H9 (cell line): Measurements from ENCODE around the gene CHCHD6. TPM values are rescaled to one million over a fixed set of nuclear protein-coding genes. Genes with fewer than 3 reads are reported as not detected.

ENCODE experiments used
- DNase-seq: peaks from one replicate; pipeline ENCODE4 v3.0.0-alpha.2; 2017
- H2AFZ ChIP-seq: one replicate; pipeline ENCODE4 v1.6.1; 2013; ENCODE audit warnings: mild to moderate bottlenecking, low read length, control low read depth, moderate library complexity
- H2AK5ac ChIP-seq: 2 replicates; pipeline ENCODE4 v1.6.1; 2013; ENCODE audit warnings: low read length, control low read depth, mixed read lengths; ENCODE audit not compliant: insufficient read length
- H2BK120ac ChIP-seq: one replicate; pipeline ENCODE4 v1.6.1; 2013; ENCODE audit warnings: low read depth, mild to moderate bottlenecking, low read length, control low read depth, inconsistent platforms; ENCODE audit not compliant: poor library complexity, severe bottlenecking
- H2BK12ac ChIP-seq: 2 replicates; pipeline ENCODE4 v1.6.1; 2013; ENCODE audit warnings: low read length, control low read depth, mixed read lengths, low read depth; ENCODE audit not compliant: insufficient read length
- H2BK15ac ChIP-seq: 2 replicates; pipeline ENCODE4 v1.6.1; 2013; ENCODE audit warnings: low read depth, low read length, control low read depth
- H2BK20ac ChIP-seq: one replicate; pipeline ENCODE4 v1.6.1; 2013; ENCODE audit warnings: low read depth, mild to moderate bottlenecking, low read length, control low read depth, inconsistent platforms; ENCODE audit not compliant: poor library complexity, severe bottlenecking
- H2BK5ac ChIP-seq: 2 replicates; pipeline ENCODE4 v1.6.1; 2013; ENCODE audit warnings: low read length, control low read depth, mixed read lengths; ENCODE audit not compliant: insufficient read length
- H3K14ac ChIP-seq: 2 replicates; pipeline ENCODE4 v1.6.1; 2013; ENCODE audit warnings: low read length, control low read depth; ENCODE audit not compliant: insufficient read depth
- H3K18ac ChIP-seq: 2 replicates; pipeline ENCODE4 v1.6.1; 2013; ENCODE audit warnings: low read depth, mild to moderate bottlenecking, mixed read lengths, low read length, control low read depth; ENCODE audit not compliant: insufficient read length
- H3K23ac ChIP-seq: 2 replicates; pipeline ENCODE4 v1.6.1; 2013; ENCODE audit warnings: low read length, control low read depth, mixed read lengths, low read depth; ENCODE audit not compliant: insufficient read length
- H3K23me2 ChIP-seq: 2 replicates; pipeline ENCODE4 v1.6.1; 2013; ENCODE audit warnings: low read depth, mild to moderate bottlenecking, mixed read lengths, low read length, control low read depth; ENCODE audit not compliant: insufficient read length, poor library complexity, severe bottlenecking
- H3K27ac ChIP-seq: 2 replicates; pipeline ENCODE4 v1.5.1; 2013; ENCODE audit warnings: low read length, control low read depth, mixed read lengths, low read depth; ENCODE audit not compliant: insufficient read length
- H3K27me3 ChIP-seq: 2 replicates; pipeline ENCODE4 v1.6.1; 2013; ENCODE audit warnings: low read length, control low read depth, inconsistent platforms; ENCODE audit not compliant: insufficient read depth
- H3K4ac ChIP-seq: 2 replicates; pipeline ENCODE4 v1.6.1; 2013; ENCODE audit warnings: low read depth, mild to moderate bottlenecking, control low read depth, inconsistent platforms, low read length, moderate library complexity
- H3K4me1 ChIP-seq: 2 replicates; pipeline ENCODE4 v1.6.1; 2013; ENCODE audit warnings: low read length, control low read depth, inconsistent platforms; ENCODE audit not compliant: insufficient read depth
- H3K4me2 ChIP-seq: 2 replicates; pipeline ENCODE4 v1.6.1; 2013; ENCODE audit warnings: low read length, control low read depth, mixed read lengths; ENCODE audit not compliant: insufficient read length, insufficient read depth
- H3K56ac ChIP-seq: 2 replicates; pipeline ENCODE4 v1.6.1; 2013; ENCODE audit warnings: low read depth, mild to moderate bottlenecking, mixed read lengths, low read length, control low read depth; ENCODE audit not compliant: insufficient read length
- H3K79me1 ChIP-seq: 2 replicates; pipeline ENCODE4 v1.6.1; 2013; ENCODE audit warnings: low read depth, mild to moderate bottlenecking, moderate library complexity, low read length, control low read depth, inconsistent platforms; ENCODE audit not compliant: insufficient read depth, poor library complexity, severe bottlenecking
- H3K79me2 ChIP-seq: 2 replicates; pipeline ENCODE4 v1.6.1; 2013; ENCODE audit warnings: low read length, control low read depth, inconsistent platforms; ENCODE audit not compliant: insufficient read depth
- H3K9ac ChIP-seq: 2 replicates; pipeline ENCODE4 v1.6.1; 2013; ENCODE audit warnings: low read length, control low read depth, mixed read lengths; ENCODE audit not compliant: insufficient read length; ENCODE audit errors: extremely low read depth
- H3K9me3 ChIP-seq: one replicate; pipeline ENCODE4 v1.6.1; 2013; ENCODE audit warnings: low read depth, low read length, inconsistent platforms; ENCODE audit not compliant: control insufficient read depth
- H3T11ph ChIP-seq: one replicate; pipeline ENCODE4 v1.6.1; 2013; ENCODE audit warnings: mild to moderate bottlenecking, low read length, control low read depth, inconsistent platforms
- H4K20me1 ChIP-seq: one replicate; pipeline ENCODE4 v1.6.1; 2013; ENCODE audit not compliant: control insufficient read depth, insufficient read length, insufficient read depth
- H4K5ac ChIP-seq: 2 replicates; pipeline ENCODE4 v1.6.1; 2013; ENCODE audit warnings: low read depth, mild to moderate bottlenecking, mixed read lengths, low read length, control low read depth; ENCODE audit not compliant: insufficient read length
- H4K8ac ChIP-seq: replicated peaks from 2 replicates; pipeline ENCODE4 v1.6.1; 2013; ENCODE audit warnings: low read length, control low read depth, mixed read lengths, low read depth; ENCODE audit not compliant: insufficient read length
- H4K91ac ChIP-seq: 2 replicates; pipeline ENCODE4 v1.6.1; 2013; ENCODE audit warnings: low read depth, mild to moderate bottlenecking, moderate library complexity, mixed read lengths, low read length, control low read depth; ENCODE audit not compliant: insufficient read length
- H3K27ac Mint-ChIP-seq, 3 experiments: 2 replicates in 2 of 3; 3 replicates in 1 of 3; pipeline ENCODE4 v1.8.0; 2020 to 2021; ENCODE audit warnings: mixed read lengths in 3 of 3, mild to moderate bottlenecking in 1 of 3, moderate library complexity in 1 of 3
- H3K27me3 Mint-ChIP-seq: 2 replicates; pipeline ENCODE4 v1.8.0; 2021; ENCODE audit warnings: low read depth, mild to moderate bottlenecking, moderate library complexity, mixed read lengths
- H3K36me3 Mint-ChIP-seq, 3 experiments: 2 replicates in 2 of 3; 3 replicates in 1 of 3; pipeline ENCODE4 v1.8.0; 2020 to 2021; ENCODE audit warnings: low read depth in 3 of 3, mixed read lengths in 3 of 3; ENCODE audit not compliant: insufficient read depth in 1 of 3
- H3K4me1 Mint-ChIP-seq, 2 experiments: 2 replicates each; pipeline ENCODE4 v1.8.0; 2020; ENCODE audit warnings: mixed read lengths in 2 of 2
- H3K4me3 Mint-ChIP-seq, 2 experiments: 2 replicates in 1 of 2; 3 replicates in 1 of 2; pipeline ENCODE4 v1.8.0; 2020 to 2021; ENCODE audit warnings: mild to moderate bottlenecking in 2 of 2, mixed read lengths in 2 of 2, moderate library complexity in 1 of 2
- H3K9me3 Mint-ChIP-seq, 2 experiments: 2 replicates in 1 of 2; 3 replicates in 1 of 2; pipeline ENCODE4 v1.8.0; 2020; ENCODE audit warnings: mild to moderate bottlenecking in 2 of 2, mixed read lengths in 2 of 2, moderate library complexity in 1 of 2
- whole genome bisulfite sequencing: extraction: QIAGEN DNeasy Blood & Tissue Kit; methylation state at CpG from one replicate; pipeline ENCODE4 v1.1.7; 2013; ENCODE audit warnings: missing lambda C conversion rate, low lambda C conversion rate, mixed read lengths; ENCODE audit not compliant: insufficient read length; ENCODE audit errors: extremely low coverage; 5-methylcytosine and 5-hydroxymethylcytosine counted together
- total RNA-seq: library from RNA; stranded (reverse); gene quantifications from 2 replicates; pipeline ENCODE4 v1.2.1, GENCODE V29; 2021
- TF ChIP-seq, protein P1 (sequence below): fragments of 200-600 bp; sonication (generic); conservative IDR thresholded peaks from 3 replicates; pipeline ENCODE4 v1.8.0; 2021; ENCODE audit warnings: antibody characterized with exemption, mild to moderate bottlenecking

The CHCHD6 gene
- total RNA-seq, 1 experiment from 2014 or later = 34.2 TPM

DNA sequence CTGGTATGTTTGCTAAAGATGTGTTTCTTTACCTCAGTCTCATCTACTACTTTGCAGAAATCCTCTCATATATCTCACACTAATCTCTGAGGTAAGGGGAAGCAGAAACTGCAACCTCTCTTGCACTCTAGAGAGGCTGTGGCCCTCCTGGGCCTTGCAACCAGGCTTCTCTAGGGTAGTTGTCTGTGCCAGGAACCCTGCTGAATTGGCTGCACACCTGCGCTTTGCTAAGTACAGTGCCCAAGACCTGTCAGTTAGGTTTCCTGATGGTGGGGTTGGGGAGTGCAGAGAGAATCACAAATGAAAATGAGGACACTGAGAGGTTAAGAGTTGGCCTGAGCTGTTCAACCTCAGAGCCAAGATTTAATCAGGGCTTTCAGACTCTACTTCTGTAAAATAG lies 161.7 kb downstream of the CHCHD6 start:
- no peak overlapping the region for H4K91ac ChIP-seq
- no peaks in the 10 kb centered on the region for H3K27me3 ChIP-seq
- no peak overlapping the region for H3K56ac ChIP-seq
- no peaks in the 10 kb centered on the region for H4K20me1 ChIP-seq
- no peaks in the 10 kb centered on the region for H3K79me2 ChIP-seq
- no peak overlapping the region for H2AFZ ChIP-seq
- H3K4me3 Mint-ChIP-seq = no peak overlapping the region; a peak in 1 of 5 replicates
- no peak overlapping the region for H4K5ac ChIP-seq
- no peak overlapping the region for H2BK12ac ChIP-seq
- no peak overlapping the region for H2BK120ac ChIP-seq
- H3K4me1 ChIP-seq = no peaks in the 10 kb centered on the region
- no peak overlapping the region for H3K4me2 ChIP-seq
- no peak overlapping the region for H3K14ac ChIP-seq
- peaks cover 7% of the 10 kb centered on the region for H3K23me2 ChIP-seq
- peaks cover 0 to 5% of the 10 kb centered on the region in 2 experiments; a peak in 2 of 4 replicates for H3K4me1 Mint-ChIP-seq
- no peak overlapping the region for H3K27ac ChIP-seq
- H3K4ac ChIP-seq = no peak overlapping the region
- H3K18ac ChIP-seq = no peak overlapping the region
- no peak overlapping the region for H2AK5ac ChIP-seq
- H3K9ac ChIP-seq = no peak overlapping the region
- no peak overlapping the region for H2BK20ac ChIP-seq
- no peak for DNase-seq
- H3K27me3 Mint-ChIP-seq = no peaks in the 10 kb centered on the region
- no peaks in the 10 kb centered on the region for H3K9me3 ChIP-seq
- TF ChIP-seq, protein P1, sequence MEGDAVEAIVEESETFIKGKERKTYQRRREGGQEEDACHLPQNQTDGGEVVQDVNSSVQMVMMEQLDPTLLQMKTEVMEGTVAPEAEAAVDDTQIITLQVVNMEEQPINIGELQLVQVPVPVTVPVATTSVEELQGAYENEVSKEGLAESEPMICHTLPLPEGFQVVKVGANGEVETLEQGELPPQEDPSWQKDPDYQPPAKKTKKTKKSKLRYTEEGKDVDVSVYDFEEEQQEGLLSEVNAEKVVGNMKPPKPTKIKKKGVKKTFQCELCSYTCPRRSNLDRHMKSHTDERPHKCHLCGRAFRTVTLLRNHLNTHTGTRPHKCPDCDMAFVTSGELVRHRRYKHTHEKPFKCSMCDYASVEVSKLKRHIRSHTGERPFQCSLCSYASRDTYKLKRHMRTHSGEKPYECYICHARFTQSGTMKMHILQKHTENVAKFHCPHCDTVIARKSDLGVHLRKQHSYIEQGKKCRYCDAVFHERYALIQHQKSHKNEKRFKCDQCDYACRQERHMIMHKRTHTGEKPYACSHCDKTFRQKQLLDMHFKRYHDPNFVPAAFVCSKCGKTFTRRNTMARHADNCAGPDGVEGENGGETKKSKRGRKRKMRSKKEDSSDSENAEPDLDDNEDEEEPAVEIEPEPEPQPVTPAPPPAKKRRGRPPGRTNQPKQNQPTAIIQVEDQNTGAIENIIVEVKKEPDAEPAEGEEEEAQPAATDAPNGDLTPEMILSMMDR = no peak
- peaks cover 7 to 23% of the 10 kb centered on the region in 2 experiments; a peak in 3 of 5 replicates for H3K9me3 Mint-ChIP-seq
- WGBS = no CpG with 5 or more reads among the region's 1 CpG
- peaks cover 9 to 26% (median 16%) of the 10 kb centered on the region in 3 experiments for H3K36me3 Mint-ChIP-seq
- H2BK15ac ChIP-seq = no peak overlapping the region
- H3K23ac ChIP-seq = no peak overlapping the region
- H3T11ph ChIP-seq = no peak overlapping the region
- H3K27ac Mint-ChIP-seq = no peak overlapping the region
- H2BK5ac ChIP-seq = no peak overlapping the region
- no peaks in the 10 kb centered on the region for H3K79me1 ChIP-seq
- no peak overlapping the region for H4K8ac ChIP-seq
